Natural killer cell treated with Interleukin-12 subunit alpha and Interleukin-12 subunit beta and Interleukin-15 and Interleukin-18, amount 100 ng/mL, for 72 hours (primary cell): Measurements from ENCODE around the gene SEC22A. TPM values are rescaled to one million over a fixed set of nuclear protein-coding genes. Genes with fewer than 3 reads are reported as not detected.

Experiments used
- ATAC-seq, 2 donors: fragments of 150-1000 bp; cut with Tn5 transposase in 1 of 2; sonication (Bioruptor Pico), chemical (Tn5 transposase) in 1 of 2; 2 replicates each; pipeline ENCODE4 v1.10.0; 2021
- DNase-seq: peaks from one replicate; pipeline ENCODE4 v3.0.0; 2022; ENCODE audit warnings: low spot score
- H3K27ac Mint-ChIP-seq, 2 donors: 1 replicate in 1 of 2; 2 replicates in 1 of 2; pipeline ENCODE4 v1.8.0; 2022; ENCODE audit warnings: mixed read lengths in 2 of 2, mild to moderate bottlenecking in 1 of 2, moderate library complexity in 1 of 2
- H3K27me3 Mint-ChIP-seq, 2 donors: 1 replicate in 1 of 2; 2 replicates in 1 of 2; pipeline ENCODE4 v1.8.0; 2022; ENCODE audit warnings: mixed read lengths in 2 of 2
- H3K36me3 Mint-ChIP-seq: one replicate; pipeline ENCODE4 v1.8.0; 2022; ENCODE audit warnings: mixed read lengths
- H3K4me1 Mint-ChIP-seq, 2 donors: 1 replicate in 1 of 2; 2 replicates in 1 of 2; pipeline ENCODE4 v1.8.0; 2022; ENCODE audit warnings: low read depth in 2 of 2, mixed read lengths in 2 of 2, mild to moderate bottlenecking in 1 of 2
- H3K4me3 Mint-ChIP-seq: one replicate; pipeline ENCODE4 v1.8.0; 2022; ENCODE audit warnings: mixed read lengths
- H3K9me3 Mint-ChIP-seq: 2 replicates; pipeline ENCODE4 v1.8.0; 2022; ENCODE audit warnings: mixed read lengths
- total RNA-seq, 2 donors: library from RNA; stranded (reverse); gene quantifications; one replicate each; pipeline ENCODE4 v1.2.3, GENCODE V29; 2022

The SEC22A gene
- total RNA-seq, 2 donors from 2014 or later = 18.8 to 19.0 TPM

- Mint-ChIP-seq H3K27me3 (no peaks in the 10 kb centered on the region), H3K36me3 (no peaks in the 10 kb centered on the region), H3K27ac (no peak overlapping the region), H3K4me3 (no peak overlapping the region), H3K4me1 (no peaks in the 10 kb centered on the region), H3K9me3 (no peaks in the 10 kb centered on the region)
- no peak for DNase-seq
- ATAC-seq = no peak
Measured at GRCh38 chr3:123282461-123282860, 80.7 kb downstream of the SEC22A start.

GRCh38 chr3:123283074-123283473 is 81.3 kb downstream of the SEC22A start:
- H3K4me1 Mint-ChIP-seq = no peaks in the 10 kb centered on the region
- H3K9me3 Mint-ChIP-seq = no peaks in the 10 kb centered on the region
- H3K27ac Mint-ChIP-seq = no peak overlapping the region
- DNase-seq = no peak
- H3K36me3 Mint-ChIP-seq = no peaks in the 10 kb centered on the region
- no peaks in the 10 kb centered on the region for H3K27me3 Mint-ChIP-seq
- no peak for ATAC-seq
- H3K4me3 Mint-ChIP-seq = no peak overlapping the region

GRCh38 chr3:123283657-123284398 is 82.1 kb downstream of the SEC22A start:
- ATAC-seq (no peak), DNase-seq (no peak)
- Mint-ChIP-seq H3K4me3 (no peak overlapping the region), H3K9me3 (no peaks in the 10 kb centered on the region), H3K36me3 (no peaks in the 10 kb centered on the region), H3K27me3 (no peaks in the 10 kb centered on the region), H3K27ac (no peak overlapping the region), H3K4me1 (no peaks in the 10 kb centered on the region)

- no peaks in the 10 kb centered on the region for H3K4me1 Mint-ChIP-seq
- H3K27me3 Mint-ChIP-seq = no peaks in the 10 kb centered on the region
- H3K4me3 Mint-ChIP-seq = no peak overlapping the region
- H3K27ac Mint-ChIP-seq = no peak overlapping the region
- no peak for DNase-seq
- H3K36me3 Mint-ChIP-seq = no peaks in the 10 kb centered on the region
- H3K9me3 Mint-ChIP-seq = no peaks in the 10 kb centered on the region
- ATAC-seq = no peak
Measured at GRCh38 chr3:123284399-123285010, 82.8 kb downstream of the SEC22A start.

GRCh38 chr3:123285066-123285465 is 83.3 kb downstream of the SEC22A start:
- no peak overlapping the region for H3K27ac Mint-ChIP-seq
- H3K36me3 Mint-ChIP-seq = no peaks in the 10 kb centered on the region
- H3K4me1 Mint-ChIP-seq = no peaks in the 10 kb centered on the region
- H3K9me3 Mint-ChIP-seq = no peaks in the 10 kb centered on the region
- H3K27me3 Mint-ChIP-seq = no peaks in the 10 kb centered on the region
- H3K4me3 Mint-ChIP-seq = no peak overlapping the region
- ATAC-seq (no peak), DNase-seq (no peak)

- Mint-ChIP-seq H3K27ac (no peak overlapping the region), H3K27me3 (peaks cover 0 to under 1% of the 10 kb centered on the region in 2 donors), H3K36me3 (no peaks in the 10 kb centered on the region), H3K4me3 (no peak overlapping the region), H3K4me1 (no peaks in the 10 kb centered on the region), H3K9me3 (no peaks in the 10 kb centered on the region)
- no peak for ATAC-seq
- no peak for DNase-seq
Measured at GRCh38 chr3:123285479-123285878, 83.7 kb downstream of the SEC22A start.

- Mint-ChIP-seq H3K27me3 (peaks cover 0 to 2% of the 10 kb centered on the region in 2 donors), H3K27ac (no peak overlapping the region), H3K36me3 (no peaks in the 10 kb centered on the region), H3K9me3 (no peaks in the 10 kb centered on the region), H3K4me1 (no peaks in the 10 kb centered on the region), H3K4me3 (no peak overlapping the region)
- DNase-seq (no peak), ATAC-seq (no peak)
Measured at GRCh38 chr3:123285931-123286307, 84.2 kb downstream of the SEC22A start.

GRCh38 chr3:123286308-123287023 is 84.7 kb downstream of the SEC22A start:
- ATAC-seq (no peak), DNase-seq (no peak)
- no peak overlapping the region for H3K4me3 Mint-ChIP-seq
- H3K27ac Mint-ChIP-seq = no peak overlapping the region
- H3K9me3 Mint-ChIP-seq = no peaks in the 10 kb centered on the region
- peaks cover 0 to 2% of the 10 kb centered on the region in 2 donors for H3K27me3 Mint-ChIP-seq
- no peaks in the 10 kb centered on the region for H3K4me1 Mint-ChIP-seq
- no peaks in the 10 kb centered on the region for H3K36me3 Mint-ChIP-seq

- Mint-ChIP-seq H3K4me1 (no peaks in the 10 kb centered on the region), H3K36me3 (no peaks in the 10 kb centered on the region), H3K27me3 (peaks cover 0 to 2% of the 10 kb centered on the region in 2 donors), H3K4me3 (no peak overlapping the region), H3K27ac (no peak overlapping the region), H3K9me3 (no peaks in the 10 kb centered on the region)
- ATAC-seq (no peak), DNase-seq (no peak)
Measured at GRCh38 chr3:123287051-123287961, 85.6 kb downstream of the SEC22A start.

- Mint-ChIP-seq H3K27me3 (peaks cover 0 to 2% of the 10 kb centered on the region in 2 donors), H3K4me3 (no peak overlapping the region), H3K4me1 (no peaks in the 10 kb centered on the region), H3K9me3 (no peaks in the 10 kb centered on the region), H3K36me3 (no peaks in the 10 kb centered on the region), H3K27ac (no peak overlapping the region)
- ATAC-seq (no peak), DNase-seq (peak; percentile 54)
Measured at GRCh38 chr3:123287962-123288302, 86.2 kb downstream of the SEC22A start.

- no peaks in the 10 kb centered on the region for H3K36me3 Mint-ChIP-seq
- H3K9me3 Mint-ChIP-seq = no peaks in the 10 kb centered on the region
- no peak for DNase-seq
- peaks cover 0 to 2% of the 10 kb centered on the region in 2 donors for H3K27me3 Mint-ChIP-seq
- ATAC-seq = no peak
- H3K4me3 Mint-ChIP-seq = no peak overlapping the region
- no peaks in the 10 kb centered on the region for H3K4me1 Mint-ChIP-seq
- H3K27ac Mint-ChIP-seq = no peak overlapping the region
Measured at GRCh38 chr3:123289391-123290106, 87.8 kb downstream of the SEC22A start.

GRCh38 chr3:123290107-123290930 is 88.6 kb downstream of the SEC22A start:
- DNase-seq (no peak), ATAC-seq (no peak)
- Mint-ChIP-seq H3K27ac (no peak overlapping the region), H3K4me3 (no peak overlapping the region), H3K9me3 (no peaks in the 10 kb centered on the region), H3K27me3 (peaks cover 0 to 2% of the 10 kb centered on the region in 2 donors), H3K4me1 (no peaks in the 10 kb centered on the region), H3K36me3 (no peaks in the 10 kb centered on the region)
